H9 (cell line): ENCODE measurements around the gene GSTT2B. TPM values are rescaled to one million over a fixed set of nuclear protein-coding genes. Genes with fewer than 3 reads are reported as not detected.

ENCODE experiments used
- total RNA-seq: library from RNA; stranded (reverse); gene quantifications from 2 replicates; pipeline ENCODE4 v1.2.1, GENCODE V29; 2021

Gene GSTT2B
- total RNA-seq, 1 experiment from 2014 or later: 4.5 TPM

Other genes starting within 250 kb of the GSTT2B start
- 3.2 and 3.5 TPM in 2 replicates for gene ZNF70, start 210.1 kb downstream of the GSTT2B start, total RNA-seq
- gene VPREB3, start 206.8 kb downstream of the GSTT2B start, total RNA-seq: 0.50 TPM in 2 replicates
- 0.81 and 1.8 TPM in 2 replicates for gene C22orf15, start 198.2 kb downstream of the GSTT2B start, total RNA-seq
- 47.5 and 53.7 TPM in 2 replicates for gene CHCHD10, start 193.2 kb downstream of the GSTT2B start, total RNA-seq
- 4.9 and 5.3 TPM in 2 replicates for gene MMP11, start 188.3 kb downstream of the GSTT2B start, total RNA-seq
- gene SMARCB1, start 174.2 kb downstream of the GSTT2B start, total RNA-seq: 132 and 136 TPM in 2 replicates
- 9.0 and 9.8 TPM in 2 replicates for gene DERL3, start 122.2 kb downstream of the GSTT2B start, total RNA-seq
- gene SLC2A11, start 103.3 kb downstream of the GSTT2B start, total RNA-seq: 12.1 and 15.0 TPM in 2 replicates
- gene MIF, start 66.8 kb downstream of the GSTT2B start, total RNA-seq: 1,068 and 1,091 TPM in 2 replicates
- gene DDTL, start 5.7 kb upstream of the GSTT2B start, total RNA-seq: not detected in 2 replicates
- 177 and 185 TPM in 2 replicates for gene DDT, start 13.2 kb upstream of the GSTT2B start, total RNA-seq
- gene GSTT2, start 18.9 kb upstream of the GSTT2B start, total RNA-seq: 0.22 and 0.24 TPM in 2 replicates
- gene GSTT4, start 44.3 kb upstream of the GSTT2B start, total RNA-seq: not detected in 2 replicates
- gene CABIN1, start 50.1 kb upstream of the GSTT2B start, total RNA-seq: 68.0 and 73.7 TPM in 2 replicates
- gene SUSD2, start 220.3 kb upstream of the GSTT2B start, total RNA-seq: 3.8 and 4.2 TPM in 2 replicates